GM10847 (cell line): Measurements from ENCODE around the gene ST3GAL3.

Experiments used
- POLR2A ChIP-seq: IDR thresholded peaks from 2 replicates; pipeline ENCODE4 v1.6.1; 2011; ENCODE audit not compliant: insufficient read length; ENCODE audit errors: extremely low read depth

Gene ST3GAL3

GRCh38 chr1:43947874-43948437, 240.6 kb downstream of the ST3GAL3 start:
- TF ChIP-seq POLR2A = no peak

GRCh38 chr1:43949678-43950077, 242.3 kb downstream of the ST3GAL3 start:
- TF ChIP-seq POLR2A = no peak

- TF ChIP-seq POLR2A = no peak
Observed at GRCh38 chr1:43951021-43951985, 244.0 kb downstream of the ST3GAL3 start.

- TF ChIP-seq POLR2A = no peak
Observed at GRCh38 chr1:43952731-43953346, 245.5 kb downstream of the ST3GAL3 start.

- no peak for TF ChIP-seq POLR2A
Observed at GRCh38 chr1:43953361-43953760, 246.0 kb downstream of the ST3GAL3 start.

GRCh38 chr1:43954036-43954435, 246.7 kb downstream of the ST3GAL3 start:
- no peak for TF ChIP-seq POLR2A

- TF ChIP-seq POLR2A = no peak
Observed at GRCh38 chr1:43956234-43956633, 248.9 kb downstream of the ST3GAL3 start.

- TF ChIP-seq POLR2A = no peak
Observed at GRCh38 chr1:43957407-43958040, 250.2 kb downstream of the ST3GAL3 start.

GRCh38 chr1:43958351-43959255, 251.3 kb downstream of the ST3GAL3 start:
- no peak for TF ChIP-seq POLR2A

GRCh38 chr1:43960798-43961197, 253.5 kb downstream of the ST3GAL3 start:
- TF ChIP-seq POLR2A = no peak

GRCh38 chr1:43961692-43962091, 254.4 kb downstream of the ST3GAL3 start:
- no peak for TF ChIP-seq POLR2A

- TF ChIP-seq POLR2A = no peak
Observed at GRCh38 chr1:43962324-43962723, 255.0 kb downstream of the ST3GAL3 start.

GRCh38 chr1:43963006-43963405, 255.7 kb downstream of the ST3GAL3 start:
- no peak for TF ChIP-seq POLR2A

- TF ChIP-seq POLR2A = no peak
Observed at GRCh38 chr1:43963890-43964289, 256.6 kb downstream of the ST3GAL3 start.

GRCh38 chr1:43965316-43965715, 258.0 kb downstream of the ST3GAL3 start:
- TF ChIP-seq POLR2A = no peak

- no peak for TF ChIP-seq POLR2A
Observed at GRCh38 chr1:43968348-43968948, 261.1 kb downstream of the ST3GAL3 start.
